Measurements from ENCODE around the gene TJP3.
"Not testable (repeated sequence)": the region's sequence is repeated elsewhere in the genome, so short reads cannot be mapped to it uniquely, and the experiment has no call there.

TJP3 gene

GRCh38 chr19:3751236-3751635 is 43.1 kb downstream of the TJP3 start:
- Histone ChIP-seq H3F3A (ENCODE audit: insufficient read depth) (no peaks in the 10 kb centered on the region), H3K9me3 (ENCODE audit: insufficient read depth, low read length) (no peaks in the 10 kb centered on the region), H3K4me2 (ENCODE audit: low read depth, low read length, poor library complexity, severe bottlenecking) (no peak overlapping the region), H3K79me2 (ENCODE audit: insufficient read depth, low read length) (no peaks in the 10 kb centered on the region), H3K27ac (ENCODE audit: low read depth, low read length) (no peak overlapping the region), H4K20me1 (ENCODE audit: low read depth, low read length) (0 out of 2 replicates have a peak, but pooled peaks cover 2% of the 10 kb centered on the region), H3K4me3 (ENCODE audit: insufficient read depth, low read length, poor library complexity, severe bottlenecking) (no peak overlapping the region), H3K36me3 (ENCODE audit: low read length) (no peaks in the 10 kb centered on the region), H3K27me3 (ENCODE audit: low read length) (no peaks in the 10 kb centered on the region), H2AFZ (ENCODE audit: low read depth, low read length, severe bottlenecking) (no peak overlapping the region), H3K9me2 (replicated peaks; ENCODE audit: insufficient read depth, low read length) (no peaks in the 10 kb centered on the region), H3K9ac (ENCODE audit: low read length) (no peak overlapping the region)
- TF ChIP-seq CTCF (IDR thresholded peaks at IDR 0.05; ENCODE audit: insufficient read depth, low read length, poor library complexity, severe bottlenecking), result no peak

GRCh38 chr19:3752492-3752891 is 44.3 kb downstream of the TJP3 start:
- Histone ChIP-seq H3K4me2 (ENCODE audit: low read depth, low read length, poor library complexity, severe bottlenecking) (no peak overlapping the region), H3F3A (ENCODE audit: insufficient read depth) (no peaks in the 10 kb centered on the region), H3K27ac (ENCODE audit: low read depth, low read length) (no peak overlapping the region), H3K79me2 (ENCODE audit: insufficient read depth, low read length) (no peaks in the 10 kb centered on the region), H3K9ac (ENCODE audit: low read length) (no peak overlapping the region), H2AFZ (ENCODE audit: low read depth, low read length, severe bottlenecking) (no peak overlapping the region), H3K36me3 (ENCODE audit: low read length) (no peaks in the 10 kb centered on the region), H3K9me3 (ENCODE audit: insufficient read depth, low read length) (no peaks in the 10 kb centered on the region), H3K27me3 (ENCODE audit: low read length) (no peaks in the 10 kb centered on the region), H3K9me2 (replicated peaks; ENCODE audit: insufficient read depth, low read length) (no peaks in the 10 kb centered on the region), H4K20me1 (ENCODE audit: low read depth, low read length) (0 out of 2 replicates have a peak, but pooled peaks cover 2% of the 10 kb centered on the region), H3K4me3 (ENCODE audit: insufficient read depth, low read length, poor library complexity, severe bottlenecking) (no peak overlapping the region)
- TF ChIP-seq CTCF (IDR thresholded peaks at IDR 0.05; ENCODE audit: insufficient read depth, low read length, poor library complexity, severe bottlenecking), result no peak
- TF ChIP-seq EZH2phosphoT487 (conservative IDR thresholded peaks at IDR 0.05; ENCODE audit: low read length), result no peak

- Histone ChIP-seq H3K36me3 (ENCODE audit: low read length) (no peaks in the 10 kb centered on the region), H3F3A (ENCODE audit: insufficient read depth) (no peaks in the 10 kb centered on the region), H3K9me3 (ENCODE audit: insufficient read depth, low read length) (no peaks in the 10 kb centered on the region), H3K4me2 (ENCODE audit: low read depth, low read length, poor library complexity, severe bottlenecking) (no peak overlapping the region), H3K4me3 (ENCODE audit: insufficient read depth, low read length, poor library complexity, severe bottlenecking) (no peak overlapping the region), H3K27ac (ENCODE audit: low read depth, low read length) (no peak overlapping the region), H2AFZ (ENCODE audit: low read depth, low read length, severe bottlenecking) (no peak overlapping the region), H3K9me2 (replicated peaks; ENCODE audit: insufficient read depth, low read length) (no peaks in the 10 kb centered on the region), H3K79me2 (ENCODE audit: insufficient read depth, low read length) (no peaks in the 10 kb centered on the region), H3K9ac (ENCODE audit: low read length) (no peak overlapping the region), H3K27me3 (ENCODE audit: low read length) (no peaks in the 10 kb centered on the region), H4K20me1 (ENCODE audit: low read depth, low read length) (0 out of 2 replicates have a peak, but pooled peaks cover 2% of the 10 kb centered on the region)
- no peak for TF ChIP-seq CTCF (IDR thresholded peaks at IDR 0.05; ENCODE audit: insufficient read depth, low read length, poor library complexity, severe bottlenecking)
- no peak for TF ChIP-seq EZH2phosphoT487 (conservative IDR thresholded peaks at IDR 0.05; ENCODE audit: low read length)
These were observed 45.6 kb downstream of the TJP3 start for GRCh38 chr19:3753631-3754410.

- peaks cover 10% of the 10 kb centered on the region for H3F3A ChIP-seq (ENCODE audit: insufficient read depth)
- not testable (repeated sequence) for H3K9me3 ChIP-seq (ENCODE audit: insufficient read depth, low read length)
These were observed 49.5 kb downstream of the TJP3 start for GRCh38 chr19:3757705-3758104.

GRCh38 chr19:3758297-3758696 is 50.1 kb downstream of the TJP3 start:
- not testable (repeated sequence) for H3K27me3 ChIP-seq (ENCODE audit: low read length); H2AFZ ChIP-seq (ENCODE audit: low read depth, low read length, severe bottlenecking); H3K36me3 ChIP-seq (ENCODE audit: low read length); H4K20me1 ChIP-seq (ENCODE audit: low read depth, low read length); H3K9me2 ChIP-seq (replicated peaks; ENCODE audit: insufficient read depth, low read length); H3K4me2 ChIP-seq (ENCODE audit: low read depth, low read length, poor library complexity, severe bottlenecking); H3K9ac ChIP-seq (ENCODE audit: low read length); H3K9me3 ChIP-seq (ENCODE audit: insufficient read depth, low read length); H3K27ac ChIP-seq (ENCODE audit: low read depth, low read length); H3K4me3 ChIP-seq (ENCODE audit: insufficient read depth, low read length, poor library complexity, severe bottlenecking)
- H3K79me2 ChIP-seq (ENCODE audit: insufficient read depth, low read length), result peaks cover 21% of the 10 kb centered on the region
- peaks cover 10% of the 10 kb centered on the region for H3F3A ChIP-seq (ENCODE audit: insufficient read depth)

More at GRCh38 chr19:3757705-3758104, 49.5 kb downstream of the TJP3 start:
- H3K4me3 ChIP-seq (ENCODE audit: insufficient read depth, low read length, poor library complexity, severe bottlenecking); H3K9me2 ChIP-seq (replicated peaks; ENCODE audit: insufficient read depth, low read length); H3K9ac ChIP-seq (ENCODE audit: low read length); H3K27me3 ChIP-seq (ENCODE audit: low read length); H3K4me2 ChIP-seq (ENCODE audit: low read depth, low read length, poor library complexity, severe bottlenecking); H2AFZ ChIP-seq (ENCODE audit: low read depth, low read length, severe bottlenecking); H3K27ac ChIP-seq (ENCODE audit: low read depth, low read length); H4K20me1 ChIP-seq (ENCODE audit: low read depth, low read length); H3K36me3 ChIP-seq (ENCODE audit: low read length): not testable (repeated sequence)
- peaks cover 19% of the 10 kb centered on the region for H3K79me2 ChIP-seq (ENCODE audit: insufficient read depth, low read length)
